HepG2 (cell line): ENCODE measurements around the gene TRIM27. TPM values are rescaled to one million over a fixed set of nuclear protein-coding genes. Genes with fewer than 3 reads are reported as not detected.
A peak's percentile ranks its signal among the peaks of the same experiment; 100 is the strongest.

Source experiments
- ATAC-seq: fragments of 200-7000 bp; cut with Tn5 transposase; 3 replicates; pipeline ENCODE4 v1.9.1; 2020; ENCODE audit warnings: mild to moderate bottlenecking, moderate library complexity
- BruUV-seq: library from RNA; stranded (reverse); fragments of 400-500 nt; replicated peaks from 2 replicates; lab custom pipeline; 2021; lab: Mats Ljungman, UMichigan
- CTCF ChIA-PET: fragments of 300-600 bp; formaldehyde crosslinking; extraction: SDS; loops from one replicate; lab custom pipeline; 2021; ENCODE audit warnings: low total read pairs, inconsistent platforms, low intra/inter-chr PET ratio; lab: Yijun Ruan, JAX
- POLR2A ChIA-PET: fragments of 350-600 bp; sonication (Branson Sonifier 250); formaldehyde crosslinking; loops from one replicate; lab custom pipeline; 2020; ENCODE audit warnings: antibody characterized with exemption, inconsistent platforms; lab: Yijun Ruan, JAX
- DNase-seq: peaks from one replicate; pipeline ENCODE4 v3.0.0-alpha.2; 2015; ENCODE audit warnings: low spot score
- FAIRE-seq: peaks from 3 replicates; lab custom pipeline; 2011; peaks lifted over from hg19 to GRCh38; lab: Jason Lieb, UNC
- H2AFZ ChIP-seq: one replicate; pipeline ENCODE4 v1.6.1; 2011; ENCODE audit warnings: low read length, inconsistent platforms
- H3K27ac ChIP-seq: fragments of 300-600 bp; 3 replicates; pipeline ENCODE4 v1.8.0; 2011; ENCODE audit warnings: mixed run types, mild to moderate bottlenecking, mixed read lengths, low read length, inconsistent platforms; ENCODE audit not compliant: insufficient read depth; ENCODE audit errors: extremely low read length
- H3K27me3 ChIP-seq, 2 experiments: fragments of 200-600 bp in 1 of 2; 2 replicates in 1 of 2; 3 replicates in 1 of 2; pipeline versions ENCODE4 v1.6.0 to v1.8.0; 2011; ENCODE audit warnings: low read length in 2 of 2, mild to moderate bottlenecking in 2 of 2, moderate library complexity in 2 of 2, inconsistent platforms in 1 of 2; ENCODE audit not compliant: insufficient read depth in 2 of 2, control insufficient read depth in 1 of 2
- H3K36me3 ChIP-seq, 2 experiments: fragments of 200-600 bp in 1 of 2; replicated peaks in 1 of 2; 2 replicates in 1 of 2; 3 replicates in 1 of 2; pipeline versions ENCODE4 v1.5.1 to v1.8.0; 2011; ENCODE audit warnings: low read length in 2 of 2, inconsistent platforms in 1 of 2; ENCODE audit not compliant: insufficient read depth in 2 of 2, control insufficient read depth in 1 of 2
- H3K4me1 ChIP-seq: 2 replicates; pipeline ENCODE4 v1.5.1; 2012; ENCODE audit warnings: low read length, inconsistent platforms; ENCODE audit not compliant: insufficient read depth
- H3K4me2 ChIP-seq: 2 replicates; pipeline ENCODE4 v1.6.0; 2011; ENCODE audit warnings: low read depth, low read length, inconsistent platforms
- H3K4me3 ChIP-seq, 3 experiments: fragments of 200-600 bp in 1 of 3; sonication (generic), shearing (Covaris generic) in 1 of 3; replicated peaks in 1 of 3; 2 replicates each; pipeline ENCODE4 v1.5.1; 2011 to 2016; ENCODE audit warnings: low read length in 3 of 3, inconsistent platforms in 2 of 3, low read depth in 2 of 3, mild to moderate bottlenecking in 2 of 3, control low read depth in 1 of 3, mixed read lengths in 1 of 3; ENCODE audit not compliant: insufficient read depth in 1 of 3
- H3K79me2 ChIP-seq: one replicate; pipeline ENCODE4 v1.6.1; 2011; ENCODE audit warnings: low read length, inconsistent platforms; ENCODE audit not compliant: insufficient read depth
- H3K9ac ChIP-seq: 2 replicates; pipeline ENCODE4 v1.6.0; 2011; ENCODE audit warnings: mild to moderate bottlenecking, low read depth, low read length, inconsistent platforms; ENCODE audit not compliant: insufficient read depth
- H3K9me3 ChIP-seq: 2 replicates; pipeline ENCODE4 v1.5.1; 2012; ENCODE audit warnings: mild to moderate bottlenecking, low read length
- H4K20me1 ChIP-seq: 2 replicates; pipeline ENCODE4 v1.6.0; 2011; ENCODE audit warnings: inconsistent platforms, mild to moderate bottlenecking, low read length, moderate library complexity; ENCODE audit not compliant: insufficient read depth
- CSRNP1 ChIP-seq: sonication (generic); formaldehyde crosslinking; IDR thresholded peaks from 2 replicates; pipeline ENCODE4 v1.8.1; 2023; ENCODE audit warnings: mild to moderate bottlenecking, missing genetic modification reagents
- DNMT3B ChIP-seq: conservative IDR thresholded peaks from 2 replicates; pipeline ENCODE4 v1.6.1; 2016; ENCODE audit warnings: missing biosample characterization, control low read depth
- GABPA ChIP-seq, 2 experiments: IDR thresholded peaks; 2 replicates each; pipeline ENCODE4 v1.6.1; 2011 to 2016; ENCODE audit warnings: low read depth in 2 of 2, low read length in 1 of 2, missing biosample characterization in 1 of 2, missing genetic modification characterization in 1 of 2
- GABPB1 ChIP-seq: IDR thresholded peaks from 2 replicates; pipeline ENCODE4 v1.6.1; 2016; ENCODE audit warnings: mild to moderate bottlenecking, missing genetic modification reagents, moderate library complexity, missing compliant biosample characterization
- LRRFIP1 ChIP-seq: sonication (generic); formaldehyde crosslinking; conservative IDR thresholded peaks from 2 replicates; pipeline ENCODE4 v1.4.0; 2020; ENCODE audit warnings: missing genetic modification reagents
- ZBTB8A ChIP-seq: sonication (generic); formaldehyde crosslinking; IDR thresholded peaks from 2 replicates; pipeline ENCODE4 v1.4.0; 2020; ENCODE audit warnings: mild to moderate bottlenecking, low read depth, missing genetic modification reagents, borderline replicate concordance
- ZFP82 ChIP-seq: sonication (generic); formaldehyde crosslinking; IDR thresholded peaks from 2 replicates; pipeline ENCODE4 v1.5.1; 2020; ENCODE audit warnings: mild to moderate bottlenecking, missing genetic modification reagents, borderline replicate concordance
- ZNF646 ChIP-seq: sonication (generic); formaldehyde crosslinking; IDR thresholded peaks from 2 replicates; pipeline ENCODE4 v1.9.0; 2021; ENCODE audit warnings: mild to moderate bottlenecking, missing genetic modification reagents
- ZNF660 ChIP-seq: sonication (generic); formaldehyde crosslinking; IDR thresholded peaks from 2 replicates; pipeline ENCODE4 v1.5.1; 2020; ENCODE audit warnings: mild to moderate bottlenecking, low read depth, missing genetic modification reagents, borderline replicate concordance
- WGBS: methylation state at CpG from one replicate; pipeline ENCODE4 v1.1.6; 2017; ENCODE audit warnings: low lambda C conversion rate; 5-methylcytosine and 5-hydroxymethylcytosine counted together
- in situ Hi-C: cut with HindIII; loops from 2 replicates; pipeline ENCODE4 v1.10.0; 2017; ENCODE audit warnings: low pct_unique_long_range_greater_than_20kb; ENCODE audit not compliant: extremely low pct_ligation_motif_present
- intact Hi-C: fragments of 100-400 bp; cut with micrococcal nuclease; formaldehyde crosslinking; loops from one replicate; pipeline ENCODE4 v1.10.0; 2022; ENCODE audit not compliant: unreplicated experiment
- polyA plus RNA-seq, 8 experiments: library from polyadenylated mRNA; depleted of rRNA in 3 of 8; stranded (reverse) in 7 of 8; unstranded in 1 of 8; fragments of >200 nt; fragmentation: Illumina TruSeq in 4 of 8; extraction: Trizol in 4 of 8; gene quantifications; 2 replicates each; pipeline versions ENCODE4 v1.2.1 to v1.2.3, GENCODE V29; 2011 to 2016; ENCODE audit warnings: low read depth in 4 of 8, missing spikeins in 1 of 8, mixed read lengths in 1 of 8; ENCODE audit not compliant: insufficient read depth in 1 of 8
- total RNA-seq, 5 experiments: library from RNA; depleted of rRNA; stranded (reverse); fragments of >200 nt; fragmentation: Illumina TruSeq; extraction: Trizol; gene quantifications; 2 replicates each; pipeline ENCODE4 v1.2.3, GENCODE V29; 2016; ENCODE audit warnings: low read depth in 1 of 5

The TRIM27 gene
- total and polyA plus RNA-seq, 2 of the 13 experiments (the other 11 are each of a cell fraction or from before 2014, with no cell fraction given) = 88.6 to 112 TPM

- Histone ChIP-seq H3K4me2 (peak overlapping the region; percentile 82), H3K4me1 (peaks cover 62% of the 10 kb centered on the region), H3K27me3 (no peaks in the 10 kb centered on the region), H3K79me2 (no peaks in the 10 kb centered on the region), H3K4me3 (peak overlapping the region; percentile 38 to 63 (median 59)), H3K9me3 (no peaks in the 10 kb centered on the region), H4K20me1 (no peaks in the 10 kb centered on the region), H3K36me3 (no peaks in the 10 kb centered on the region), H3K27ac (no peak overlapping the region), H3K9ac (peak overlapping the region; percentile 37), H2AFZ (peak overlapping the region; percentile 32)
- intact Hi-C loops (loop anchor here (1.0 to 5.0 kb wide), 3 partner anchors 15 to 61 kb away; no protein-coding TSS in a partner anchor), in situ Hi-C loops (no loop called here)
- ATAC-seq = peak; percentile 27
- ChIA-PET CTCF (no interaction called here), POLR2A (interaction anchor here (1.1 to 3.3 kb wide), 7 partner anchors 15 to 59 kb away, joined by 3 to 22 read pairs (median 6); partner anchors contain the start of gene TRIM27)
- BruUV-seq = no TSS peak
- WGBS = 22% methylated on average over 28 of the region's 28 CpGs
- FAIRE-seq = no peak
- DNase-seq = peak; percentile 82
- TF ChIP-seq ZFP82 = no peak
- TF ChIP-seq ZNF660 (CRISPR knock-in tag) = no peak
- peak; percentile 47; the same call in 1 of the 2 replicates for TF ChIP-seq GABPB1 (CRISPR knock-in tag)
- TF ChIP-seq CSRNP1 = 0 out of 2 replicates have a peak, but pooled peaks have one; percentile 49
- no peak for TF ChIP-seq GABPA (IDR thresholded peaks at IDR 0.05; ENCODE audit: low read depth, low read length)
- TF ChIP-seq GABPA (CRISPR knock-in tag; IDR thresholded peaks at IDR 0.05; ENCODE audit: low read depth) = peak; percentile 34; the same call in 1 of the 2 replicates
- TF ChIP-seq DNMT3B (CRISPR knock-in tag) = peak; percentile 80; the same call in 1 of the 2 replicates
- TF ChIP-seq LRRFIP1 = no peak
- TF ChIP-seq ZBTB8A = no peak
- TF ChIP-seq ZNF646 (CRISPR knock-in tag) = no peak
These were observed 42.6 kb downstream of the TRIM27 start for GRCh38 chr6:28880894-28881780.
